SK-N-SH (cell line): ENCODE results near the gene TMEM51. TPM values are rescaled to one million over a fixed set of nuclear protein-coding genes. Genes with fewer than 3 reads are reported as not detected.

Experiments
- CTCF ChIA-PET: fragments of 300-600, 350-600 bp; formaldehyde crosslinking; extraction: SDS; loops from one replicate; lab custom pipeline; 2021; lab: Yijun Ruan, JAX
- POLR2A ChIA-PET: fragments of 350-600 bp; sonication (Branson Sonifier 250); formaldehyde crosslinking; extraction: SDS; loops from one replicate; lab custom pipeline; 2020; ENCODE audit warnings: antibody characterized with exemption, inconsistent platforms; lab: Yijun Ruan, JAX
- DNase-seq: peaks from one replicate; pipeline ENCODE4 v3.0.0; 2012
- H2AFZ ChIP-seq: fragments of 200-600 bp; sonication (generic); 2 replicates; pipeline ENCODE4 v1.8.1; 2016; ENCODE audit warnings: antibody characterized with exemption, mild to moderate bottlenecking, low read depth
- H3F3A ChIP-seq: fragments of 200-600 bp; sonication (generic); replicated peaks from 2 replicates; pipeline ENCODE3; 2016; ENCODE audit warnings: antibody characterized with exemption, mild to moderate bottlenecking; ENCODE audit not compliant: insufficient read depth
- H3K27ac ChIP-seq, 2 experiments: fragments of 200-500 bp in 1 of 2; fragments of 200-600 bp in 1 of 2; sonication (Bioruptor generic) in 1 of 2; sonication (generic), shearing (Covaris generic) in 1 of 2; 2 replicates each; pipeline versions ENCODE4 v1.5.1 to v1.6.1; 2014 to 2016; ENCODE audit warnings: low read depth in 2 of 2, inconsistent platforms in 1 of 2, low read length in 1 of 2, mild to moderate bottlenecking in 1 of 2, mixed read lengths in 1 of 2
- H3K27me3 ChIP-seq: fragments of 200-600 bp; sonication (generic), shearing (Covaris generic); 2 replicates; pipeline ENCODE4 v1.6.1; 2016; ENCODE audit warnings: mixed run types; ENCODE audit not compliant: insufficient read depth
- H3K36me3 ChIP-seq, 2 experiments: fragments of 200-500 bp in 1 of 2; fragments of 200-600 bp in 1 of 2; sonication (Bioruptor generic) in 1 of 2; sonication (generic) in 1 of 2; replicated peaks in 1 of 2; 2 replicates each; pipeline versions ENCODE3 to v1.5.1; 2014 to 2016; ENCODE audit warnings: low read length in 1 of 2, mild to moderate bottlenecking in 1 of 2; ENCODE audit not compliant: insufficient read depth in 2 of 2, control insufficient read depth in 1 of 2
- H3K4me1 ChIP-seq, 2 experiments: fragments of 200-500 bp in 1 of 2; fragments of 200-600 bp in 1 of 2; sonication (Bioruptor generic) in 1 of 2; sonication (generic), shearing (Covaris generic) in 1 of 2; 2 replicates each; pipeline versions ENCODE4 v1.5.1 to v1.6.1; 2014 to 2016; ENCODE audit warnings: low read depth in 1 of 2, low read length in 1 of 2, mixed run types in 1 of 2; ENCODE audit not compliant: insufficient read depth in 2 of 2, control insufficient read depth in 1 of 2
- H3K4me2 ChIP-seq: fragments of 200-600 bp; sonication (generic), shearing (Covaris generic); 2 replicates; pipeline ENCODE4 v1.6.1; 2017; ENCODE audit warnings: mixed run types
- H3K4me3 ChIP-seq, 2 experiments: fragments of 200-500 bp in 1 of 2; fragments of 200-600 bp in 1 of 2; sonication (Bioruptor generic) in 1 of 2; sonication (generic), shearing (Covaris generic) in 1 of 2; 2 replicates each; pipeline versions ENCODE4 v1.5.1 to v1.8.1; 2014 to 2016; ENCODE audit warnings: low read depth in 2 of 2, inconsistent platforms in 1 of 2, low read length in 1 of 2, mild to moderate bottlenecking in 1 of 2, mixed read lengths in 1 of 2, moderate library complexity in 1 of 2
- H3K79me2 ChIP-seq: fragments of 200-600 bp; sonication (generic); 2 replicates; pipeline ENCODE4 v1.8.1; 2017; ENCODE audit warnings: mild to moderate bottlenecking; ENCODE audit not compliant: insufficient read depth
- H3K9ac ChIP-seq: fragments of 200-600 bp; sonication (generic); 2 replicates; pipeline ENCODE4 v1.6.1; 2017; ENCODE audit warnings: mixed run types
- H3K9me2 ChIP-seq: fragments of 200-600 bp; sonication (generic); 2 replicates; pipeline ENCODE4 v1.6.1; 2017; ENCODE audit warnings: mixed run types
- H3K9me3 ChIP-seq: fragments of 200-600 bp; sonication (generic); 2 replicates; pipeline ENCODE4 v1.6.1; 2017; ENCODE audit warnings: mixed run types, mild to moderate bottlenecking, moderate library complexity
- H4K20me1 ChIP-seq: fragments of 200-600 bp; sonication (generic); 2 replicates; pipeline ENCODE4 v1.6.1; 2017; ENCODE audit warnings: mild to moderate bottlenecking, mixed run types; ENCODE audit not compliant: insufficient read depth
- CTCF ChIP-seq: fragments of 200-600 bp; sonication (generic); IDR thresholded peaks from 2 replicates; pipeline ENCODE4 v1.6.1; 2017; ENCODE audit warnings: antibody characterized with exemption, mild to moderate bottlenecking, moderate library complexity
- ELF1 ChIP-seq: IDR thresholded peaks from 2 replicates; pipeline ENCODE4 v1.4.0; 2012
- EP300 ChIP-seq, 2 experiments: IDR thresholded peaks; 2 replicates each; pipeline versions ENCODE4 v1.4.0 to v1.6.1; 2012; ENCODE audit warnings: borderline replicate concordance in 1 of 2, low read depth in 1 of 2, low read length in 1 of 2
- EZH2phosphoT487 ChIP-seq: fragments of 200-600 bp; sonication (generic); IDR thresholded peaks from 2 replicates; pipeline ENCODE4 v1.6.1; 2017; ENCODE audit warnings: low read depth, mixed run types, mild to moderate bottlenecking, antibody characterized with exemption, moderate library complexity, borderline replicate concordance
- FOSL2 ChIP-seq: IDR thresholded peaks from 2 replicates; pipeline ENCODE4 v1.4.0; 2012; ENCODE audit warnings: low read depth, mild to moderate bottlenecking, moderate library complexity, borderline replicate concordance
- FOXM1 ChIP-seq: IDR thresholded peaks from 2 replicates; pipeline ENCODE4 v1.4.0; 2012; ENCODE audit warnings: low read depth, mild to moderate bottlenecking
- JUND ChIP-seq: IDR thresholded peaks from 2 replicates; pipeline ENCODE4 v1.4.0; 2012
- MAX ChIP-seq: IDR thresholded peaks from 2 replicates; pipeline ENCODE4 v1.4.0; 2012; ENCODE audit warnings: low read depth
- MEF2A ChIP-seq: IDR thresholded peaks from 2 replicates; pipeline ENCODE4 v1.4.0; 2012; ENCODE audit warnings: low read depth, borderline replicate concordance
- MXI1 ChIP-seq: IDR thresholded peaks from 2 replicates; pipeline ENCODE4 v1.6.1; 2012; ENCODE audit warnings: mild to moderate bottlenecking, low read depth, low read length, improper control_type of control experiment
- NFIC ChIP-seq: IDR thresholded peaks from 2 replicates; pipeline ENCODE4 v1.4.0; 2012; ENCODE audit warnings: borderline replicate concordance
- POLR2AphosphoS5 ChIP-seq: IDR thresholded peaks from 2 replicates; pipeline ENCODE4 v1.6.1; 2012; ENCODE audit warnings: low read depth, low read length
- RCOR1 ChIP-seq: fragments of 150-350 bp; IDR thresholded peaks from 2 replicates; pipeline ENCODE4 v1.6.1; 2017; ENCODE audit warnings: antibody characterized with exemption, low read length
- REST ChIP-seq: IDR thresholded peaks from 2 replicates; pipeline ENCODE4 v1.6.1; 2012; ENCODE audit warnings: mild to moderate bottlenecking, low read depth, low read length, moderate library complexity
- RFX5 ChIP-seq: IDR thresholded peaks from 2 replicates; pipeline ENCODE4 v1.6.1; 2012; ENCODE audit warnings: mild to moderate bottlenecking, improper control_type of control experiment, low read length
- SMC3 ChIP-seq: IDR thresholded peaks from 2 replicates; pipeline ENCODE4 v1.6.1; 2012; ENCODE audit warnings: low read depth, low read length, improper control_type of control experiment
- TAF1 ChIP-seq: IDR thresholded peaks from 2 replicates; pipeline ENCODE4 v1.6.1; 2012; ENCODE audit warnings: low read depth, mild to moderate bottlenecking, low read length, moderate library complexity, borderline replicate concordance
- TCF12 ChIP-seq: IDR thresholded peaks from 2 replicates; pipeline ENCODE4 v1.4.0; 2012
- TEAD4 ChIP-seq: IDR thresholded peaks from 2 replicates; pipeline ENCODE4 v1.4.0; 2012; ENCODE audit warnings: mild to moderate bottlenecking, borderline replicate concordance; ENCODE audit not compliant: insufficient read depth
- USF2 ChIP-seq: fragments of 150-350 bp; IDR thresholded peaks from 2 replicates; pipeline ENCODE4 v1.6.1; 2017; ENCODE audit warnings: antibody characterized with exemption, low read length, low read depth, borderline replicate concordance
- ZBTB33 ChIP-seq: IDR thresholded peaks from 2 replicates; pipeline ENCODE4 v1.4.0; 2012; ENCODE audit warnings: low read depth, borderline replicate concordance
- WGBS: methylation state at CpG from one replicate; pipeline ENCODE4 v1.1.6; 2017; ENCODE audit warnings: low lambda C conversion rate; 5-methylcytosine and 5-hydroxymethylcytosine counted together
- polyA plus RNA-seq, 3 experiments: library from polyadenylated mRNA; depleted of rRNA; stranded (reverse); fragments of >200 nt; gene quantifications; 2 replicates each; pipeline ENCODE4 v1.2.3, GENCODE V29; 2012

TMEM51 gene
- polyA plus RNA-seq, 1 of the 3 experiments (the other 2 are of a cell fraction): 25.6 TPM

- peak overlapping the region; percentile 62 to 100 for H3K27ac ChIP-seq
- no peaks in the 10 kb centered on the region for H3K9me2 ChIP-seq
- H3K4me1 ChIP-seq: peaks cover 4 to 70% of the 10 kb centered on the region in 2 experiments; a peak in 3 of 4 replicates
- CTCF ChIA-PET: interaction anchor here (0.6 to 9.8 kb wide), 37 partner anchors 8 to 1397 kb away, joined by 3 to 132 read pairs (median 5); partner anchors contain the start of gene FHAD1
- no peaks in the 10 kb centered on the region for H4K20me1 ChIP-seq
- H3K79me2 ChIP-seq: peaks cover 7% of the 10 kb centered on the region; the same call in 1 of the 2 replicates
- 0% methylated on average over 28 of the region's 61 CpGs for WGBS
- H3K9me3 ChIP-seq: no peaks in the 10 kb centered on the region
- peak overlapping the region; percentile 75 for H2AFZ ChIP-seq
- peaks cover 5% of the 10 kb centered on the region for H3F3A ChIP-seq
- peak overlapping the region; percentile 81 for H3K9ac ChIP-seq
- POLR2A ChIA-PET: interaction anchor here (0.6 to 4.7 kb wide), 17 partner anchors 11 to 131 kb away, joined by 3 to 88 read pairs (median 7); no protein-coding TSS in a partner anchor
- peak overlapping the region; percentile 93 for H3K4me2 ChIP-seq
- DNase-seq: peak; percentile 79
- H3K36me3 ChIP-seq: no peaks in the 10 kb centered on the region
- no peaks in the 10 kb centered on the region for H3K27me3 ChIP-seq
- H3K4me3 ChIP-seq: peak overlapping the region; percentile 77 to 84
- TF ChIP-seq ZBTB33: no peak
- TF ChIP-seq NFIC: peak; percentile 8; the same call in 1 of the 2 replicates
- peak; percentile 58; the same call in 1 of the 2 replicates for TF ChIP-seq RCOR1
- TF ChIP-seq MAX: peak; percentile 97
- TF ChIP-seq MEF2A: no peak
- TF ChIP-seq EZH2phosphoT487: no peak
- no peak for TF ChIP-seq ELF1
- no peak for TF ChIP-seq FOSL2
- TF ChIP-seq JUND: no peak
- TF ChIP-seq CTCF: peak; percentile 76
- TF ChIP-seq REST: no peak
- TF ChIP-seq USF2: no peak
- TF ChIP-seq EP300 (IDR thresholded peaks at IDR 0.05; ENCODE audit: borderline replicate concordance in 1 of 2, low read depth in 1 of 2, low read length in 1 of 2): peak in 1 of 2 experiments; percentile 29; a peak in 1 of 4 replicates
- peak; percentile 97 for TF ChIP-seq MXI1
- peak; percentile 22; the same call in 1 of the 2 replicates for TF ChIP-seq POLR2AphosphoS5
- peak; percentile 71 for TF ChIP-seq SMC3
- no peak for TF ChIP-seq RFX5
- 0 out of 2 replicates have a peak, but pooled peaks have one; percentile 11 for TF ChIP-seq FOXM1
- no peak for TF ChIP-seq TAF1
- TF ChIP-seq TEAD4: no peak
- peak; percentile 82 for TF ChIP-seq TCF12
These were observed 996 bp upstream of the TMEM51 start for GRCh38 chr1:15152318-15153183.
